Measurements from ENCODE around the gene NDUFB10. TPM values are rescaled to one million over a fixed set of nuclear protein-coding genes. Genes with fewer than 3 reads are reported as not detected.

Gene NDUFB10
- total RNA-seq, 1 donor from 2014 or later, result 96.9 TPM

DNA sequence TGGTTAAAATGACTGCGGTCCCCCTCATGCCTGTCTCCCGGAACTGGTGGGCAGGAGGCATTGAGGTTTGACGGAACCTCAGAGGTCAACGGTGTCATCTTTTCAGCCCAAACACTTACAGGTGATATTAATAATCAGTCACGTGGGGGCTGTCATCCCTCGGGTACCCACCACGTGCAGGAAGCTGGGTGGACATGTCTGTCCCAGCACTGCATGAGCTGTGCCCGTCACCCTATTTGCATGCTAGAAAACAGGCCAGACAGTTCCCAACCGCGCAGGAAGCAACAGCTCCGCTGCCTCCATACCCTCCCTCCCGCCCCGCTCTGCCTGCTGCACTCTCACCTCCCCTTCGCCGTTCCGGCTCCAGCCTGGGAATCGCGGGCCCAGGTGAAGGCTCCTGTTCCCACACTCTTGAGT is 31.8 kb downstream of the NDUFB10 start:
- H3K27ac Mint-ChIP-seq, result no peak overlapping the region
- TF ChIP-seq CTCF (IDR thresholded peaks at IDR 0.05; ENCODE audit: unreplicated experiment), result no peak
- no peak for DNase-seq (ENCODE audit: low spot score, unreplicated experiment)
- H3K9me3 Mint-ChIP-seq (ENCODE audit: low read depth), result no peaks in the 10 kb centered on the region
- H3K4me3 Mint-ChIP-seq (ENCODE audit: low read depth), result peak overlapping the region; percentile 14
- H3K36me3 Mint-ChIP-seq (ENCODE audit: insufficient read depth), result peaks cover 2% of the 10 kb centered on the region
- peaks cover 32% of the 10 kb centered on the region for H3K27me3 Mint-ChIP-seq
- H3K4me1 Mint-ChIP-seq (ENCODE audit: low read depth), result peaks cover 2% of the 10 kb centered on the region

GRCh38 chr16:1991588-1991947 is 32.2 kb downstream of the NDUFB10 start:
- H3K27ac Mint-ChIP-seq, result no peak overlapping the region
- H3K4me1 Mint-ChIP-seq (ENCODE audit: low read depth), result peaks cover 2% of the 10 kb centered on the region
- H3K27me3 Mint-ChIP-seq, result peaks cover 32% of the 10 kb centered on the region
- no peak for DNase-seq (ENCODE audit: low spot score, unreplicated experiment)
- H3K36me3 Mint-ChIP-seq (ENCODE audit: insufficient read depth), result peaks cover under 1% of the 10 kb centered on the region
- TF ChIP-seq CTCF (IDR thresholded peaks at IDR 0.05; ENCODE audit: unreplicated experiment), result no peak
- no peak overlapping the region for H3K4me3 Mint-ChIP-seq (ENCODE audit: low read depth)
- H3K9me3 Mint-ChIP-seq (ENCODE audit: low read depth), result no peaks in the 10 kb centered on the region

DNA sequence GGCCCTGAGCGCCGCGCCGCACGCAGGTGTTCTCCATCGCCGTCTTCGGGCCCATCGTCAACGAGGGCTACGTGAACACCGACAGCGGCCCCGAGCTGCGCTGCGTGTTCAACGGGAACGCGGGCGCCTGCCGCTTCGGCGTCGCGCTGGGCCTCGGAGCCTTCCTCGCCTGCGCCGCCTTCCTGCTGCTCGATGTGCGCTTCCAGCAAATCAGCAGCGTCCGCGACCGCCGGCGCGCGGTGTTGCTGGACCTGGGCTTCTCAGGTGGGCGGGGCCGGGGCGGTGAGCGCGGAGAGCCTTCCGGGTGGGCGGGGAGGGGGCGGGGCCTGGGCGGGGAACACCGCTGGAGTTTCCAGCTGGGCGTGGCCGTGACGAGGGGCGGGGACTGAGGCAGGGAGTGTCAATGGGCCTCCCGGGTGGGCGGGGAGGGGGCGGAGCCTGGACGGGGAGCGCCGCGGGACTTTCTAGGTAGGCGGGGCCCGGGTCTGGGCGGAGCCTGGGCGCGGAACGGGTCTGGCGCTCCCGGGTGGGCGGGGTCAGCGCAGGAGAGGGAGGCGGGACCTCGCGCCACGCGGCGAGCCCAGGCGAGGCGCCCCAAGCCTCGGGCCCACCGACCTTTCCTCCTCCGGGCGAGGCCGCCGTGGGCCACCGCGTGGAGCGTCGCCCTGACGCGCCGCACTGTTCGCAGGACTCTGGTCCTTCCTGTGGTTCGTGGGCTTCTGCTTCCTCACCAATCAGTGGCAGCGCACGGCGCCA is 32.8 kb downstream of the NDUFB10 start:
- peak; percentile 57 for DNase-seq (ENCODE audit: low spot score, unreplicated experiment)
- H3K4me3 Mint-ChIP-seq (ENCODE audit: low read depth), result no peak overlapping the region
- peaks cover 2% of the 10 kb centered on the region for H3K4me1 Mint-ChIP-seq (ENCODE audit: low read depth)
- H3K27ac Mint-ChIP-seq, result no peak overlapping the region
- peaks cover 32% of the 10 kb centered on the region for H3K27me3 Mint-ChIP-seq
- H3K36me3 Mint-ChIP-seq (ENCODE audit: insufficient read depth), result no peaks in the 10 kb centered on the region
- H3K9me3 Mint-ChIP-seq (ENCODE audit: low read depth), result no peaks in the 10 kb centered on the region
- TF ChIP-seq CTCF (IDR thresholded peaks at IDR 0.05; ENCODE audit: unreplicated experiment), result no peak

- no peak for TF ChIP-seq CTCF (IDR thresholded peaks at IDR 0.05; ENCODE audit: unreplicated experiment)
- Mint-ChIP-seq H3K36me3 (ENCODE audit: insufficient read depth) (peaks cover 2% of the 10 kb centered on the region), H3K27me3 (peaks cover 32% of the 10 kb centered on the region), H3K4me3 (ENCODE audit: low read depth) (no peak overlapping the region), H3K27ac (no peak overlapping the region), H3K9me3 (ENCODE audit: low read depth) (no peaks in the 10 kb centered on the region), H3K4me1 (ENCODE audit: low read depth) (peaks cover 2% of the 10 kb centered on the region)
- DNase-seq (ENCODE audit: low spot score, unreplicated experiment), result no peak
Observed at GRCh38 chr16:1992704-1993317, 33.5 kb downstream of the NDUFB10 start.

DNA sequence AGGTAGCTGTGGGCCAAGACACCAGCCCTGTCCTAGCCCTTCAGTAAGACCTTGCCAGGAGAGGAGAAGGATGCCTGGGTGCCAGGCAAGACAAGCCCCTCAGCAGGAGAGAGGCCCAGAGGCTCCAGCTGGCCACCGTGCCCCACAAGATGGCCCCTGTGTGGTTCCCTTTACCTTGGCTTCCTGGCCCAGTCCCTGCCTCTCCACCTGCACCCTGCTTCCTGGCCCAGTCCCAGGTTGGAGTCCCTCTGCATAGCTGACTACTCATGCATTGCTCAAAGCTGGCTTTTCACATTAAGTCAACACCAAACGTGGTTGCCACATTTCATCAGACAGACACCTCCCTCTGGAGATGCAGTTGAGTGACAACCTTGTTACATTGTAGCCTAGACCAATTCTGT is 34.4 kb downstream of the NDUFB10 start:
- Mint-ChIP-seq H3K27ac (no peak overlapping the region), H3K9me3 (ENCODE audit: low read depth) (no peaks in the 10 kb centered on the region), H3K36me3 (ENCODE audit: insufficient read depth) (peaks cover 4% of the 10 kb centered on the region), H3K4me1 (ENCODE audit: low read depth) (peaks cover 2% of the 10 kb centered on the region), H3K27me3 (peaks cover 26% of the 10 kb centered on the region), H3K4me3 (ENCODE audit: low read depth) (no peak overlapping the region)
- DNase-seq (ENCODE audit: low spot score, unreplicated experiment), result no peak
- no peak for TF ChIP-seq CTCF (IDR thresholded peaks at IDR 0.05; ENCODE audit: unreplicated experiment)

Measured in progenitor cell of endocrine pancreas (in vitro differentiated cells).